ENCODE data around the gene TEPSIN.

TEPSIN gene

DNA sequence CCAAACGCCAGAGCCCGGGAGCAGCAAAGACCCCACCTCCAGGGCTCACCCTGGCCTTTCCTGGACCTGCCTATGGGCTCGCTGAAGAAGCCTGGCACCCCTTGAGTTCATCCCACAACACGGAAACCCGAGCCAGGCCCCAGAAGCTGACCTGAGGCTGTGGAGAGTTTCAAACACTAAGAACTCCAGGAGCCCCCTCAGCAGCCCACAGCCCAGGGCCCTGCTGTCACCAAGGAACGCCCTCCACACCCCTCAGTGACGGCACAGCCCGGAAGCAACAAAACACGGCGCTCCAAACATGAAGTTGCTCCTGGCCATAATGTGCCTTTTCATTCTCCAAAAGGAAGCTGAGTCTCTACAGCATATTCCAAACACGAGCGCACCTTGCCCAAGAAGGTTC lies 47.0 kb upstream of the TEPSIN start:
- H4K20me1 ChIP-seq (ENCODE audit: insufficient read depth): no peaks in the 10 kb centered on the region

DNA sequence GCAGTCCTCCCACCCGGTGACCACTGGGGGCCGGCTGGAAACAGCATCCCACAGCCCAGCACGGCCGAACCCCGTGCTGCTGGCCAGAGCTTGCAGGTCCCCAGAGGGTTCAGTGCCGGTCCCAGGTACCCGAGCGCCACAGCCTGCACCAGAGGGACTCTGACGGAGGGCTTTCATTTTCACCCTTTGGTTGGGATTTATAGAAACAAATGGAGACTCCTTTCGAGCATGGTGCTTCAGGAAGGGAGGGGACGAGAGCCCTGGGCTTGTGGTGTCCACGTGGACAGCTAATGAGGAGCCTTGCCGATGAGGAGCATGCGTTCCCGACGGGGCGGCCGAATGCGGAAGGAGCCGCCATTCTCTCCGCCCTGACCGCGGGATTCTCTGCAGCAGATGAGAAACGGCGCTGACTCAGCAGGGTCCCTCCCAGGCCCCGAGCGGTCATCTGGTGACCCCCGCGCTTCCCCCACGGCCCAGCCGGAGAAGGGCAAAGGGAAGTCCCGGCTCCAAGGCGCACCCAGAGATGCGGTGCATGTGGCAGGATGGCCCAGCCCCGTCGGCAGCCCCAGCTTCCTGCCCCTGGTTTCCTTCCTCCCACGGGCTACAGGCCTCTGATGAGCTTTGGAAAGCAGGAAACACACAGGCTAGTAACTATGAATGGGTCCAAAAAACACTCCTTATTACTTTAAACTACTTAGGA lies 46.5 kb upstream of the TEPSIN start:
- Histone ChIP-seq H2AFZ (ENCODE audit: low read depth) (no peak overlapping the region), H3K4me2 (no peak overlapping the region), H3K4me1 (ENCODE audit: low read depth, poor library complexity, severe bottlenecking) (no peaks in the 10 kb centered on the region), H3K79me2 (ENCODE audit: insufficient read depth, low read depth) (peaks cover 12% of the 10 kb centered on the region; the same call in 1 of the 2 replicates), H3K27ac (no peak overlapping the region), H3K36me3 (ENCODE audit: insufficient read depth) (no peaks in the 10 kb centered on the region), H3K27me3 (ENCODE audit: insufficient read depth, low read depth) (no peaks in the 10 kb centered on the region), H3K4me3 (IDR thresholded peaks at IDR 0.05; ENCODE audit: insufficient read depth, low read depth, low read length) (no peak overlapping the region), H3K9ac (no peak overlapping the region), H4K20me1 (ENCODE audit: insufficient read depth) (no peaks in the 10 kb centered on the region)
- TF ChIP-seq, protein P1, sequence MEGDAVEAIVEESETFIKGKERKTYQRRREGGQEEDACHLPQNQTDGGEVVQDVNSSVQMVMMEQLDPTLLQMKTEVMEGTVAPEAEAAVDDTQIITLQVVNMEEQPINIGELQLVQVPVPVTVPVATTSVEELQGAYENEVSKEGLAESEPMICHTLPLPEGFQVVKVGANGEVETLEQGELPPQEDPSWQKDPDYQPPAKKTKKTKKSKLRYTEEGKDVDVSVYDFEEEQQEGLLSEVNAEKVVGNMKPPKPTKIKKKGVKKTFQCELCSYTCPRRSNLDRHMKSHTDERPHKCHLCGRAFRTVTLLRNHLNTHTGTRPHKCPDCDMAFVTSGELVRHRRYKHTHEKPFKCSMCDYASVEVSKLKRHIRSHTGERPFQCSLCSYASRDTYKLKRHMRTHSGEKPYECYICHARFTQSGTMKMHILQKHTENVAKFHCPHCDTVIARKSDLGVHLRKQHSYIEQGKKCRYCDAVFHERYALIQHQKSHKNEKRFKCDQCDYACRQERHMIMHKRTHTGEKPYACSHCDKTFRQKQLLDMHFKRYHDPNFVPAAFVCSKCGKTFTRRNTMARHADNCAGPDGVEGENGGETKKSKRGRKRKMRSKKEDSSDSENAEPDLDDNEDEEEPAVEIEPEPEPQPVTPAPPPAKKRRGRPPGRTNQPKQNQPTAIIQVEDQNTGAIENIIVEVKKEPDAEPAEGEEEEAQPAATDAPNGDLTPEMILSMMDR (conservative IDR thresholded peaks at IDR 0.05; ENCODE audit: low read depth, low read length): no peak

More for the DNA sequence above, 47.0 kb upstream of the TEPSIN start:
- Histone ChIP-seq H3K27ac (no peak overlapping the region), H3K9ac (no peak overlapping the region), H3K36me3 (ENCODE audit: insufficient read depth) (no peaks in the 10 kb centered on the region), H3K4me2 (no peak overlapping the region), H3K27me3 (ENCODE audit: insufficient read depth, low read depth) (no peaks in the 10 kb centered on the region), H2AFZ (ENCODE audit: low read depth) (no peak overlapping the region), H3K4me3 (IDR thresholded peaks at IDR 0.05; ENCODE audit: insufficient read depth, low read depth, low read length) (no peak overlapping the region), H3K4me1 (ENCODE audit: low read depth, poor library complexity, severe bottlenecking) (no peaks in the 10 kb centered on the region), H3K79me2 (ENCODE audit: insufficient read depth, low read depth) (peaks cover 15% of the 10 kb centered on the region; the same call in 1 of the 2 replicates)
- TF ChIP-seq, protein P1 (conservative IDR thresholded peaks at IDR 0.05; ENCODE audit: low read depth, low read length): no peak

DNA sequence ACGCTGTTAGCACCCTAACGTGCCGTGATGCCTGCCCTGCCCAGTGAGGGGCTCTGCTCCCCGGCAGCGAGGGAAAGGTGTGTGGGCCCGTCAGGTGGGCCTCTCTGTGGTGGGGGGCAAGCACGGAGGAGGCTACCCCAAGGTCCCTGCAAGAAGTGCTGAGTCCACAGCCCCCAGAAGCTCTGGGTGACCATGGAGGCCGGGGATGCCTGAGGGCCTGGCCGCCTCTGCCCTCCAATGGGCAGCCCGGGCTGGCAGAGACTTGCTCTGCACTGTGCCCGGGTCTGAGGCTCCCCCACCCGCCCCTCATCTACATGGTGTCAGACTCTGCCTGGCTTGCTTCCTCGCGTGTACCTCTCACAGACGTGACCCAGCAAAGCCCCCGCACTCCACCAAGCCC lies 44.0 kb upstream of the TEPSIN start:
- no peaks in the 10 kb centered on the region for H3K79me2 ChIP-seq (ENCODE audit: insufficient read depth, low read depth)
- H3K27ac ChIP-seq: no peak overlapping the region
- no peaks in the 10 kb centered on the region for H3K27me3 ChIP-seq (ENCODE audit: insufficient read depth, low read depth)
- no peak overlapping the region for H3K4me2 ChIP-seq
- no peak overlapping the region for H3K4me3 ChIP-seq (IDR thresholded peaks at IDR 0.05; ENCODE audit: insufficient read depth, low read depth, low read length)
- H4K20me1 ChIP-seq (ENCODE audit: insufficient read depth): no peaks in the 10 kb centered on the region
- H3K4me1 ChIP-seq (ENCODE audit: low read depth, poor library complexity, severe bottlenecking): no peaks in the 10 kb centered on the region
- TF ChIP-seq, protein P1 (conservative IDR thresholded peaks at IDR 0.05; ENCODE audit: low read depth, low read length): no peak
- H2AFZ ChIP-seq (ENCODE audit: low read depth): no peak overlapping the region
- no peak overlapping the region for H3K9ac ChIP-seq
- H3K36me3 ChIP-seq (ENCODE audit: insufficient read depth): no peaks in the 10 kb centered on the region

DNA sequence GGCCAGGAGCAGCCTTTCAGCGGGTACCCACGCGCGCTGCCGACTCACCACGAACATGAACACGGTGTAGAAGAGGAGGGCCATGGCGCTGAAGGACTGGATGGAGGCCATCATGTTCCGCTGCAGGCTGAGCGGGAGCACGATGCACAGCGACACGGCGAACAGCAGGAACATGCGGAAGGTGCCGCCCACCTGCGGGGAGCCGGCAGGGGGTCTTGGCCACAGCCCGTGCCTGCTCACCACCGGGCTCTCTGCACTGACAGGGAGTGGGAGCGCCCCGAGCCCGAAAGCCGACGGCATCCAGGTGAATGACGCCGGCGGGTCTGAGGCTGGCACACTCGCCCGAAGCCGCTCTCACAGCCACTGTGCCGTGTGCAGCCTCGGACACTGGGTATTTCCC lies 43.3 kb upstream of the TEPSIN start:
- Histone ChIP-seq H3K4me2 (no peak overlapping the region), H3K9ac (no peak overlapping the region), H3K36me3 (ENCODE audit: insufficient read depth) (no peaks in the 10 kb centered on the region), H4K20me1 (ENCODE audit: insufficient read depth) (no peaks in the 10 kb centered on the region), H3K4me3 (IDR thresholded peaks at IDR 0.05; ENCODE audit: insufficient read depth, low read depth, low read length) (no peak overlapping the region), H2AFZ (ENCODE audit: low read depth) (no peak overlapping the region), H3K79me2 (ENCODE audit: insufficient read depth, low read depth) (no peaks in the 10 kb centered on the region), H3K4me1 (ENCODE audit: low read depth, poor library complexity, severe bottlenecking) (no peaks in the 10 kb centered on the region), H3K27me3 (ENCODE audit: insufficient read depth, low read depth) (no peaks in the 10 kb centered on the region), H3K27ac (no peak overlapping the region)
- TF ChIP-seq, protein P1 (conservative IDR thresholded peaks at IDR 0.05; ENCODE audit: low read depth, low read length): no peak
